ENCODE measurements around the gene PCSK4.

- TF ChIP-seq TARDBP (IDR thresholded peaks at IDR 0.05) (no peak), SP1 (IDR thresholded peaks at IDR 0.05) (no peak)
Observed at GRCh38 chr19:1437609-1438008, 52.5 kb downstream of the PCSK4 start.
